Vagina (tissue), 2 donors: ENCODE measurements around the gene HSD17B8. TPM values are rescaled to one million over a fixed set of nuclear protein-coding genes. Genes with fewer than 3 reads are reported as not detected.

ENCODE experiments used
- DNase-seq, 2 donors: peaks; one replicate each; pipeline ENCODE4 v3.0.0-alpha.2; 2017; ENCODE audit errors: extremely low spot score in 2 of 2
- H3K27ac ChIP-seq: fragments of 200-600 bp; sonication (generic); one replicate; pipeline ENCODE4 v1.5.1; 2019
- H3K27me3 ChIP-seq: fragments of 200-600 bp; sonication (generic); one replicate; pipeline ENCODE4 v1.5.1; 2019
- H3K36me3 ChIP-seq, 2 donors: fragments of 200-600 bp; sonication (generic); one replicate each; pipeline ENCODE4 v1.5.1; 2017 to 2019
- H3K4me1 ChIP-seq: fragments of 200-600 bp; sonication (generic); one replicate; pipeline ENCODE4 v1.5.1; 2019
- H3K4me3 ChIP-seq, 2 donors: fragments of 200-600 bp; sonication (generic); 1 replicate in 1 of 2; 2 replicates in 1 of 2; pipeline ENCODE4 v1.5.1; 2016 to 2019
- H3K9me3 ChIP-seq: fragments of 200-600 bp; sonication (generic); one replicate; pipeline ENCODE4 v1.5.1; 2019
- CTCF ChIP-seq, 3 experiments: fragments of 450-650 bp in 2 of 3; fragments of 200-600 bp in 1 of 3; sonication (generic) in 1 of 3; IDR thresholded peaks; one replicate each; pipeline ENCODE4 v1.5.1; 2017 to 2019; ENCODE audit warnings: antibody characterized with exemption in 3 of 3, mild to moderate bottlenecking in 2 of 3, moderate library complexity in 2 of 3
- POLR2A ChIP-seq, 2 donors: fragments of 450-650 bp; IDR thresholded peaks; one replicate each; pipeline ENCODE4 v1.6.1; 2017; ENCODE audit warnings: antibody characterized with exemption in 2 of 2, mild to moderate bottlenecking in 2 of 2, moderate library complexity in 2 of 2
- POLR2AphosphoS5 ChIP-seq, 2 donors: sonication (generic); formaldehyde crosslinking; IDR thresholded peaks; one replicate each; pipeline ENCODE4 v1.9.0; 2017; ENCODE audit warnings: antibody characterized with exemption in 2 of 2, mild to moderate bottlenecking in 2 of 2, low read depth in 1 of 2; ENCODE audit not compliant: insufficient read depth in 1 of 2
- intact Hi-C: fragments of 100-400 bp; cut with DNase I; formaldehyde crosslinking; loops from one replicate; pipeline ENCODE4 v1.15.1; 2023
- total RNA-seq: library from RNA; depleted of rRNA; stranded (reverse); fragments of >200 nt; gene quantifications from one replicate; pipeline ENCODE4 v1.2.3, GENCODE V29; 2016

HSD17B8 gene
- total RNA-seq, 1 donor from 2014 or later: 17.7 TPM

GRCh38 chr6:33160728-33161344 is 43.6 kb upstream of the HSD17B8 start:
- Histone ChIP-seq H3K4me3 (peak overlapping the region; percentile 45 to 46), H3K27ac (peak overlapping the region; percentile 78), H3K27me3 (no peaks in the 10 kb centered on the region), H3K36me3 (no peaks in the 10 kb centered on the region), H3K4me1 (peaks cover 18% of the 10 kb centered on the region), H3K9me3 (no peaks in the 10 kb centered on the region)
- peak in 1 of 2 donors; percentile 27 for TF ChIP-seq POLR2AphosphoS5 (IDR thresholded peaks at IDR 0.05; ENCODE audit: insufficient read depth in 1 of 2, low read depth in 1 of 2)
- no peak for TF ChIP-seq POLR2A (IDR thresholded peaks at IDR 0.05)
- intact Hi-C loops: loop anchor here (5.0 to 10.0 kb wide), 2 partner anchors 86 to 276 kb away; no protein-coding TSS in a partner anchor
- DNase-seq: no peak

GRCh38 chr6:33161354-33162331 is 42.8 kb upstream of the HSD17B8 start:
- H3K36me3 ChIP-seq: no peaks in the 10 kb centered on the region
- H3K4me1 ChIP-seq: peaks cover 18% of the 10 kb centered on the region
- no peaks in the 10 kb centered on the region for H3K9me3 ChIP-seq
- peak overlapping the region; percentile 78 for H3K27ac ChIP-seq
- intact Hi-C loops: loop anchor here (5.0 to 10.0 kb wide), 2 partner anchors 86 to 277 kb away; no protein-coding TSS in a partner anchor
- H3K4me3 ChIP-seq: peak overlapping the region; percentile 45 to 46
- DNase-seq: no peak
- TF ChIP-seq CTCF (IDR thresholded peaks at IDR 0.05) (peak; percentile 66 to 94 (median 83)), POLR2A (IDR thresholded peaks at IDR 0.05) (no peak), POLR2AphosphoS5 (IDR thresholded peaks at IDR 0.05; ENCODE audit: insufficient read depth in 1 of 2, low read depth in 1 of 2) (peak; percentile 41 to 44)
- no peaks in the 10 kb centered on the region for H3K27me3 ChIP-seq

GRCh38 chr6:33163540-33163939 is 40.9 kb upstream of the HSD17B8 start:
- H3K4me3 ChIP-seq: no peak overlapping the region
- H3K36me3 ChIP-seq: no peaks in the 10 kb centered on the region
- H3K9me3 ChIP-seq: no peaks in the 10 kb centered on the region
- H3K27ac ChIP-seq: no peak overlapping the region
- intact Hi-C loops: loop anchor here (5.0 to 10.0 kb wide), 2 partner anchors 84 to 279 kb away; no protein-coding TSS in a partner anchor
- H3K27me3 ChIP-seq: no peaks in the 10 kb centered on the region
- peaks cover 18% of the 10 kb centered on the region for H3K4me1 ChIP-seq
- no peak for DNase-seq
- no peak for TF ChIP-seq CTCF (IDR thresholded peaks at IDR 0.05)
- no peak for TF ChIP-seq POLR2AphosphoS5 (IDR thresholded peaks at IDR 0.05; ENCODE audit: insufficient read depth in 1 of 2, low read depth in 1 of 2)
- no peak for TF ChIP-seq POLR2A (IDR thresholded peaks at IDR 0.05)

GRCh38 chr6:33164176-33164575 is 40.3 kb upstream of the HSD17B8 start:
- intact Hi-C loops: loop anchor here (5.0 to 10.0 kb wide), 2 partner anchors 83 to 279 kb away; no protein-coding TSS in a partner anchor
- Histone ChIP-seq H3K4me3 (no peak overlapping the region), H3K36me3 (no peaks in the 10 kb centered on the region), H3K27me3 (no peaks in the 10 kb centered on the region), H3K27ac (no peak overlapping the region), H3K4me1 (peaks cover 18% of the 10 kb centered on the region), H3K9me3 (no peaks in the 10 kb centered on the region)
- DNase-seq: no peak
- TF ChIP-seq CTCF (IDR thresholded peaks at IDR 0.05) (no peak), POLR2AphosphoS5 (IDR thresholded peaks at IDR 0.05; ENCODE audit: insufficient read depth in 1 of 2, low read depth in 1 of 2) (no peak), POLR2A (IDR thresholded peaks at IDR 0.05) (no peak)

GRCh38 chr6:33164665-33165373 is 39.6 kb upstream of the HSD17B8 start:
- peaks cover 18% of the 10 kb centered on the region for H3K4me1 ChIP-seq
- TF ChIP-seq CTCF (IDR thresholded peaks at IDR 0.05): no peak
- TF ChIP-seq POLR2AphosphoS5 (IDR thresholded peaks at IDR 0.05; ENCODE audit: insufficient read depth in 1 of 2, low read depth in 1 of 2): no peak
- TF ChIP-seq POLR2A (IDR thresholded peaks at IDR 0.05): no peak
- no peak overlapping the region for H3K27ac ChIP-seq
- intact Hi-C loops: loop anchor here (5.0 to 10.0 kb wide), 2 partner anchors 82 to 280 kb away; no protein-coding TSS in a partner anchor
- H3K36me3 ChIP-seq: no peaks in the 10 kb centered on the region
- DNase-seq: no peak
- H3K4me3 ChIP-seq: no peak overlapping the region
- H3K27me3 ChIP-seq: no peaks in the 10 kb centered on the region
- no peaks in the 10 kb centered on the region for H3K9me3 ChIP-seq
